Common myeloid progenitor, CD34-positive (primary cell): ENCODE results near the gene CAPN9.

Experiments used
- CTCF ChIA-PET: fragments of 350-600 bp; sonication (Branson Sonifier 250); formaldehyde crosslinking; loops from one replicate; lab custom pipeline; 2021; ENCODE audit warnings: antibody characterized with exemption; lab: Charles Lee
- POLR2A ChIA-PET: fragments of 350-600 bp; sonication (Branson Sonifier 250); formaldehyde crosslinking; loops from one replicate; lab custom pipeline; 2021; ENCODE audit warnings: antibody characterized with exemption; lab: Charles Lee
- DNase-seq, 3 donors: peaks; one replicate each; pipeline versions ENCODE4 v3.0.0 to v3.0.0-alpha.2; 2013
- H3K27ac ChIP-seq, 2 experiments: 1 replicate in 1 of 2; 2 replicates in 1 of 2; pipeline ENCODE4 v1.7.0; 2013; ENCODE audit warnings: inconsistent platforms in 2 of 2, low read length in 2 of 2, mild to moderate bottlenecking in 2 of 2, low read depth in 1 of 2, moderate library complexity in 1 of 2; ENCODE audit not compliant: severe bottlenecking in 2 of 2, insufficient read depth in 1 of 2, poor library complexity in 1 of 2
- H3K27me3 ChIP-seq, 5 experiments: replicated peaks in 2 of 5; 1 replicate in 3 of 5; 2 replicates in 2 of 5; pipeline versions ENCODE4 v1.6.1 to v1.7.0; 2013; ENCODE audit warnings: low read length in 4 of 5, mild to moderate bottlenecking in 2 of 5, moderate library complexity in 2 of 5, inconsistent platforms in 1 of 5; ENCODE audit not compliant: insufficient read depth in 5 of 5, control insufficient read depth in 4 of 5
- H3K36me3 ChIP-seq, 4 experiments: 1 replicate in 2 of 4; 2 replicates in 2 of 4; pipeline versions ENCODE4 v1.6.1 to v1.7.0; 2013; ENCODE audit warnings: low read length in 3 of 4, control low read depth in 1 of 4, mild to moderate bottlenecking in 1 of 4; ENCODE audit not compliant: control insufficient read depth in 4 of 4, insufficient read depth in 4 of 4
- H3K4me1 ChIP-seq, 4 experiments: 1 replicate in 3 of 4; 2 replicates in 1 of 4; pipeline versions ENCODE4 v1.6.1 to v1.7.1; 2013; ENCODE audit warnings: low read length in 3 of 4, mild to moderate bottlenecking in 3 of 4, control low read depth in 1 of 4, inconsistent platforms in 1 of 4, moderate library complexity in 1 of 4; ENCODE audit not compliant: control insufficient read depth in 4 of 4, insufficient read depth in 4 of 4; ENCODE audit errors: control extremely low read depth in 1 of 4
- H3K4me3 ChIP-seq, 7 experiments: 1 replicate in 4 of 7; 2 replicates in 3 of 7; pipeline versions ENCODE4 v1.5.1 to v1.7.0; 2013; ENCODE audit warnings: mild to moderate bottlenecking in 7 of 7, low read length in 6 of 7, moderate library complexity in 6 of 7, inconsistent platforms in 2 of 7, low read depth in 2 of 7, control low read depth in 1 of 7; ENCODE audit not compliant: insufficient read depth in 4 of 7, control insufficient read depth in 1 of 7; ENCODE audit errors: extremely low read depth in 1 of 7
- H3K9me3 ChIP-seq, 5 experiments: 1 replicate in 4 of 5; 2 replicates in 1 of 5; pipeline versions ENCODE4 v1.6.1 to v1.7.1; 2013; ENCODE audit warnings: low read length in 4 of 5, mild to moderate bottlenecking in 2 of 5, inconsistent platforms in 1 of 5, low read depth in 1 of 5, moderate library complexity in 1 of 5; ENCODE audit not compliant: control insufficient read depth in 4 of 5, insufficient read depth in 2 of 5; ENCODE audit errors: control extremely low read depth in 1 of 5
- WGBS: methylation state at CpG from one replicate; pipeline ENCODE4 v1.1.5; 2013; ENCODE audit not compliant: insufficient coverage; 5-methylcytosine and 5-hydroxymethylcytosine counted together

CAPN9 gene

GRCh38 chr1:230701895-230702768 lies 45.1 kb upstream of the CAPN9 start:
- WGBS, result 97% methylated on average over 16 of the region's 19 CpGs
- no peaks in the 10 kb centered on the region for H3K4me1 ChIP-seq
- peaks cover 0 to 7% (median 0%) of the 10 kb centered on the region in 5 experiments for H3K27me3 ChIP-seq
- H3K27ac ChIP-seq, result no peak overlapping the region
- no peak for DNase-seq
- POLR2A ChIA-PET, result no interaction called here
- CTCF ChIA-PET, result interaction anchor here (1.2 kb wide), 1 partner anchor 15 kb away, joined by 3 read pairs; no protein-coding TSS in a partner anchor
- no peak overlapping the region for H3K4me3 ChIP-seq
- no peaks in the 10 kb centered on the region for H3K36me3 ChIP-seq
- H3K9me3 ChIP-seq, result no peaks in the 10 kb centered on the region

- Histone ChIP-seq H3K4me1 (peaks cover 0 to 9% (median 9%) of the 10 kb centered on the region in 4 experiments), H3K4me3 (no peak overlapping the region), H3K27me3 (peaks cover 0 to 7% (median 0%) of the 10 kb centered on the region in 5 experiments), H3K9me3 (no peaks in the 10 kb centered on the region), H3K36me3 (no peaks in the 10 kb centered on the region), H3K27ac (no peak overlapping the region)
- 90% methylated on average over 11 of the region's 14 CpGs for WGBS
- DNase-seq, result no peak
- POLR2A ChIA-PET, result no interaction called here
- CTCF ChIA-PET, result interaction anchor here (1.2 kb wide), 1 partner anchor 16 kb away, joined by 3 read pairs; no protein-coding TSS in a partner anchor
Measured at GRCh38 chr1:230702934-230703678, 44.1 kb upstream of the CAPN9 start.

GRCh38 chr1:230703679-230704385 lies 43.4 kb upstream of the CAPN9 start:
- POLR2A ChIA-PET, result no interaction called here
- H3K27ac ChIP-seq, result no peak overlapping the region
- H3K9me3 ChIP-seq, result no peaks in the 10 kb centered on the region
- CTCF ChIA-PET, result no interaction called here
- H3K36me3 ChIP-seq, result no peaks in the 10 kb centered on the region
- H3K4me1 ChIP-seq, result peaks cover 0 to 14% (median 11%) of the 10 kb centered on the region in 4 experiments
- H3K4me3 ChIP-seq, result no peak overlapping the region
- 100% methylated on average over 5 of the region's 8 CpGs for WGBS
- DNase-seq, result no peak
- H3K27me3 ChIP-seq, result peaks cover 0 to 4% (median 0%) of the 10 kb centered on the region in 5 experiments

- Histone ChIP-seq H3K27me3 (peaks cover 0 to 4% (median 0%) of the 10 kb centered on the region in 5 experiments), H3K27ac (no peak overlapping the region), H3K9me3 (no peaks in the 10 kb centered on the region), H3K4me3 (no peak overlapping the region), H3K4me1 (peaks cover 0 to 14% (median 11%) of the 10 kb centered on the region in 4 experiments), H3K36me3 (no peaks in the 10 kb centered on the region)
- no peak for DNase-seq
- 91% methylated on average over 6 of the region's 7 CpGs for WGBS
- ChIA-PET POLR2A (no interaction called here), CTCF (no interaction called here)
Measured at GRCh38 chr1:230704830-230705229, 42.4 kb upstream of the CAPN9 start.

GRCh38 chr1:230705289-230706019 lies 41.7 kb upstream of the CAPN9 start:
- Histone ChIP-seq H3K27ac (no peak overlapping the region), H3K36me3 (no peaks in the 10 kb centered on the region), H3K9me3 (no peaks in the 10 kb centered on the region), H3K27me3 (peaks cover 0 to 4% (median 0%) of the 10 kb centered on the region in 5 experiments), H3K4me3 (no peak overlapping the region), H3K4me1 (peaks cover 0 to 14% (median 11%) of the 10 kb centered on the region in 4 experiments)
- 99% methylated on average over 13 of the region's 18 CpGs for WGBS
- ChIA-PET CTCF (no interaction called here), POLR2A (no interaction called here)
- DNase-seq, result no peak

GRCh38 chr1:230706020-230706699 lies 41.0 kb upstream of the CAPN9 start:
- DNase-seq, result no peak
- CTCF ChIA-PET, result no interaction called here
- POLR2A ChIA-PET, result no interaction called here
- WGBS, result 96% methylated on average over 7 of the region's 9 CpGs
- Histone ChIP-seq H3K4me1 (peaks cover 0 to 14% (median 11%) of the 10 kb centered on the region in 4 experiments), H3K27ac (no peak overlapping the region), H3K36me3 (no peaks in the 10 kb centered on the region), H3K27me3 (peaks cover 0 to 5% (median 0%) of the 10 kb centered on the region in 5 experiments), H3K9me3 (no peaks in the 10 kb centered on the region), H3K4me3 (no peak overlapping the region)
